B cell (primary cell): ENCODE results near the gene HS3ST5. TPM values are rescaled to one million over a fixed set of nuclear protein-coding genes. Genes with fewer than 3 reads are reported as not detected.

Experiments used
- ATAC-seq: fragments of 200-7000 bp; cut with Tn5 transposase; one replicate; pipeline ENCODE4 v1.10.0; 2021; ENCODE audit warnings: low read depth, mild to moderate bottlenecking, moderate number of reproducible peaks, moderate library complexity
- CTCF ChIA-PET: fragments of 350-600 bp; sonication (Branson Sonifier 250); formaldehyde crosslinking; loops from one replicate; lab custom pipeline; 2021; ENCODE audit warnings: antibody characterized with exemption, inconsistent platforms; lab: Charles Lee
- POLR2A ChIA-PET: fragments of 350-600 bp; sonication (Branson Sonifier 250); formaldehyde crosslinking; loops from one replicate; lab custom pipeline; 2021; ENCODE audit warnings: antibody characterized with exemption; lab: Charles Lee
- DNase-seq: peaks from one replicate; pipeline ENCODE4 v3.0.0; 2013
- H2AFZ ChIP-seq: 2 replicates; pipeline ENCODE4 v1.6.1; 2012; ENCODE audit warnings: mild to moderate bottlenecking, low read depth, low read length; ENCODE audit not compliant: insufficient read depth, poor library complexity, severe bottlenecking
- H3K27ac ChIP-seq, 2 donors: 1 replicate in 1 of 2; 2 replicates in 1 of 2; pipeline ENCODE4 v1.5.1; 2012 to 2013; ENCODE audit warnings: low read length in 2 of 2, mild to moderate bottlenecking in 2 of 2, moderate library complexity in 1 of 2
- H3K27me3 ChIP-seq, 4 experiments: fragments of 200-600 bp in 1 of 4; sonication (generic) in 1 of 4; replicated peaks in 1 of 4; 1 replicate in 2 of 4; 2 replicates in 2 of 4; pipeline versions ENCODE4 v1.6.1 to v1.7.0; 2013 to 2016; ENCODE audit warnings: low read length in 3 of 4, mild to moderate bottlenecking in 2 of 4, mixed read lengths in 1 of 4, moderate library complexity in 1 of 4; ENCODE audit not compliant: insufficient read depth in 4 of 4, control insufficient read depth in 3 of 4; ENCODE audit errors: control extremely low read depth in 1 of 4
- H3K36me3 ChIP-seq, 2 experiments: replicated peaks in 1 of 2; 1 replicate in 1 of 2; 2 replicates in 1 of 2; pipeline versions ENCODE4 v1.6.1 to v1.7.1; 2013; ENCODE audit warnings: low read length in 1 of 2; ENCODE audit not compliant: insufficient read depth in 2 of 2, control insufficient read depth in 1 of 2; ENCODE audit errors: control extremely low read depth in 1 of 2, extremely low read depth in 1 of 2
- H3K4me1 ChIP-seq, 2 donors: fragments of 200-600 bp in 1 of 2; sonication (generic) in 1 of 2; 1 replicate in 1 of 2; 2 replicates in 1 of 2; pipeline versions ENCODE4 v1.5.1 to v1.6.1; 2013 to 2017; ENCODE audit warnings: low read length in 2 of 2; ENCODE audit not compliant: control insufficient read depth in 2 of 2, insufficient read depth in 2 of 2
- H3K4me2 ChIP-seq: replicated peaks from 2 replicates; pipeline ENCODE3; 2012; ENCODE audit warnings: mild to moderate bottlenecking, low read depth, low read length; ENCODE audit not compliant: poor library complexity, severe bottlenecking
- H3K4me3 ChIP-seq, 5 experiments: fragments of 200-600 bp in 1 of 5; sonication (generic) in 1 of 5; 1 replicate in 3 of 5; 2 replicates in 2 of 5; pipeline versions ENCODE4 v1.5.1 to v1.7.0; 2011 to 2016; ENCODE audit warnings: low read length in 4 of 5, mild to moderate bottlenecking in 4 of 5, low read depth in 2 of 5, control low read depth in 1 of 5, moderate library complexity in 1 of 5; ENCODE audit not compliant: insufficient read depth in 1 of 5; ENCODE audit errors: control extremely low read depth in 1 of 5, extremely low read depth in 1 of 5
- H3K79me2 ChIP-seq: fragments of 200-600 bp; sonication (generic); one replicate; pipeline ENCODE4 v1.6.0; 2016; ENCODE audit warnings: low read length; ENCODE audit not compliant: control insufficient read depth, insufficient read depth
- H3K9ac ChIP-seq: fragments of 200-600 bp; sonication (generic); 2 replicates; pipeline ENCODE4 v1.6.1; 2017; ENCODE audit warnings: mild to moderate bottlenecking, low read length, moderate library complexity
- H3K9me3 ChIP-seq, 3 donors: one replicate each; pipeline versions ENCODE4 v1.6.1 to v1.7.1; 2013; ENCODE audit warnings: low read length in 2 of 3; ENCODE audit not compliant: control insufficient read depth in 2 of 3, insufficient read depth in 1 of 3; ENCODE audit errors: control extremely low read depth in 1 of 3
- H4K20me1 ChIP-seq: 2 replicates; pipeline ENCODE4 v1.6.0; 2012; ENCODE audit warnings: mild to moderate bottlenecking, low read length; ENCODE audit not compliant: insufficient read depth, control insufficient read depth, poor library complexity, severe bottlenecking
- H3K27ac Mint-ChIP-seq: one replicate; pipeline ENCODE4 v1.8.0; 2021; ENCODE audit warnings: mixed read lengths
- H3K27me3 Mint-ChIP-seq: one replicate; pipeline ENCODE4 v1.8.0; 2021; ENCODE audit warnings: mixed read lengths
- H3K4me1 Mint-ChIP-seq: one replicate; pipeline ENCODE4 v1.8.0; 2021; ENCODE audit warnings: mixed read lengths
- H3K4me3 Mint-ChIP-seq: one replicate; pipeline ENCODE4 v1.8.0; 2021; ENCODE audit warnings: mixed read lengths
- H3K9me3 Mint-ChIP-seq: one replicate; pipeline ENCODE4 v1.8.0; 2022; ENCODE audit warnings: mixed read lengths; ENCODE audit not compliant: insufficient read depth
- CTCF ChIP-seq: fragments of 200-600 bp; IDR thresholded peaks from one replicate; pipeline ENCODE4 v1.8.0; 2022; ENCODE audit warnings: antibody characterized with exemption, mild to moderate bottlenecking
- EZH2 ChIP-seq: IDR thresholded peaks from 2 replicates; pipeline ENCODE4 v1.6.1; 2012; ENCODE audit warnings: borderline replicate concordance, low read depth, mild to moderate bottlenecking, moderate library complexity, low read length; ENCODE audit not compliant: insufficient read depth, poor library complexity, severe bottlenecking
- WGBS: methylation state at CpG from one replicate; pipeline ENCODE4 v1.1.5; 2013; ENCODE audit warnings: missing lambda C conversion rate; ENCODE audit not compliant: insufficient coverage; 5-methylcytosine and 5-hydroxymethylcytosine counted together
- intact Hi-C: fragments of 100-400 bp; cut with micrococcal nuclease; formaldehyde crosslinking; loops from one replicate; pipeline ENCODE4 v1.10.0; 2022
- polyA plus RNA-seq: library from polyadenylated mRNA; depleted of rRNA; stranded (reverse); fragments of >200 nt; gene quantifications from 2 replicates; pipeline ENCODE4 v1.2.3, GENCODE V29; 2012
- total RNA-seq, 2 donors: library from RNA; stranded (reverse); fragments of 120-200 nt in 1 of 2; gene quantifications; 1 replicate in 1 of 2; 2 replicates in 1 of 2; pipeline versions ENCODE4 v1.2.3 to v1.2.4, GENCODE V29; 2013 to 2022

HS3ST5 gene
- total and polyA plus RNA-seq, 2 donors (not counting 1 experiment from before 2014, with no cell fraction given) = not detected

GRCh38 chr6:114382406-114382805 is 39.6 kb upstream of the HS3ST5 start:
- Histone ChIP-seq H3K27ac (no peak overlapping the region), H3K9me3 (no peaks in the 10 kb centered on the region), H3K9ac (no peak overlapping the region), H3K79me2 (no peaks in the 10 kb centered on the region), H3K36me3 (no peaks in the 10 kb centered on the region), H3K4me2 (no peak overlapping the region), H3K4me1 (no peaks in the 10 kb centered on the region), H2AFZ (no peak overlapping the region), H3K4me3 (no peak overlapping the region), H4K20me1 (no peaks in the 10 kb centered on the region), H3K27me3 (no peaks in the 10 kb centered on the region)
- ChIA-PET CTCF (no interaction called here), POLR2A (no interaction called here)
- no peaks in the 10 kb centered on the region for H3K4me1 Mint-ChIP-seq
- H3K4me3 Mint-ChIP-seq = no peak overlapping the region
- DNase-seq = no peak
- H3K9me3 Mint-ChIP-seq = no peaks in the 10 kb centered on the region
- no peak overlapping the region for H3K27ac Mint-ChIP-seq
- no CpG with 5 or more reads among the region's 1 CpG for WGBS
- intact Hi-C loops = no loop called here
- no peak for ATAC-seq
- TF ChIP-seq EZH2 = no peak
- no peak for TF ChIP-seq CTCF
- H3K27me3 Mint-ChIP-seq = no peaks in the 10 kb centered on the region

GRCh38 chr6:114377881-114378280 is 35.1 kb upstream of the HS3ST5 start:
- Histone ChIP-seq H3K4me3 (no peak overlapping the region), H2AFZ (no peak overlapping the region), H3K9me3 (no peaks in the 10 kb centered on the region), H3K9ac (no peak overlapping the region), H3K27me3 (no peaks in the 10 kb centered on the region), H4K20me1 (no peaks in the 10 kb centered on the region), H3K4me2 (no peak overlapping the region), H3K36me3 (no peaks in the 10 kb centered on the region), H3K79me2 (no peaks in the 10 kb centered on the region), H3K27ac (no peak overlapping the region), H3K4me1 (no peaks in the 10 kb centered on the region)
- ATAC-seq (no peak), DNase-seq (no peak)
- intact Hi-C loops = no loop called here
- CTCF ChIA-PET = interaction anchor here (0.6 kb wide), 1 partner anchor 64 kb away, joined by 3 read pairs; no protein-coding TSS in a partner anchor
- Mint-ChIP-seq H3K4me1 (no peaks in the 10 kb centered on the region), H3K27me3 (no peaks in the 10 kb centered on the region), H3K27ac (no peak overlapping the region), H3K4me3 (no peak overlapping the region), H3K9me3 (no peaks in the 10 kb centered on the region)
- TF ChIP-seq CTCF = no peak
- TF ChIP-seq EZH2 = no peak
- POLR2A ChIA-PET = no interaction called here
- 100% methylated on average over 3 of the region's 3 CpGs for WGBS
